WTC11 (cell line): Measurements from ENCODE around the gene CCDC178. TPM values are rescaled to one million over a fixed set of nuclear protein-coding genes. Genes with fewer than 3 reads are reported as not detected.

Experiments
- ATAC-seq: fragments of 200-7000 bp; cut with Tn5 transposase; 2 replicates; pipeline ENCODE4 v1.10.0; 2021; ENCODE audit warnings: mild to moderate bottlenecking, moderate library complexity
- CTCF ChIA-PET: fragments of 300-600 bp; sonication (Branson Sonifier 250); formaldehyde crosslinking; loops from one replicate; lab custom pipeline; 2021; ENCODE audit warnings: antibody characterized with exemption; lab: Charles Lee
- POLR2A ChIA-PET: fragments of 350-600 bp; sonication (Branson Sonifier 250); formaldehyde crosslinking; loops from one replicate; lab custom pipeline; 2021; ENCODE audit warnings: antibody characterized with exemption; lab: Charles Lee
- DNase-seq: peaks from one replicate; pipeline ENCODE4 v3.0.0; 2021; ENCODE audit warnings: low spot score
- H3K27ac Mint-ChIP-seq: 2 replicates; pipeline ENCODE4 v1.8.0; 2021; ENCODE audit warnings: mixed read lengths
- H3K27me3 Mint-ChIP-seq: 2 replicates; pipeline ENCODE4 v1.8.0; 2021; ENCODE audit warnings: low read depth, mild to moderate bottlenecking, moderate library complexity, mixed read lengths
- H3K36me3 Mint-ChIP-seq: 2 replicates; pipeline ENCODE4 v1.8.0; 2021; ENCODE audit warnings: mixed read lengths
- H3K4me1 Mint-ChIP-seq: 2 replicates; pipeline ENCODE4 v1.8.0; 2022; ENCODE audit warnings: mixed read lengths
- H3K4me3 Mint-ChIP-seq: 2 replicates; pipeline ENCODE4 v1.8.0; 2021; ENCODE audit warnings: mild to moderate bottlenecking, moderate library complexity, mixed read lengths
- H3K9me3 Mint-ChIP-seq: 2 replicates; pipeline ENCODE4 v1.8.0; 2021; ENCODE audit warnings: mixed read lengths
- CDX4 ChIP-seq: fragments of 250-450 bp; sonication (Bioruptor Pico); IDR thresholded peaks from 2 replicates; pipeline ENCODE4 v1.9.0; 2021; ENCODE audit warnings: moderate library complexity, mild to moderate bottlenecking, inconsistent platforms, borderline replicate concordance
- CREB1 ChIP-seq: sonication (generic); formaldehyde crosslinking; IDR thresholded peaks from 2 replicates; pipeline ENCODE4 v1.8.0; 2023; ENCODE audit warnings: mild to moderate bottlenecking, missing genetic modification reagents
- E2F4 ChIP-seq: sonication (generic); formaldehyde crosslinking; IDR thresholded peaks from 2 replicates; pipeline ENCODE4 v1.8.1; 2022; ENCODE audit warnings: low read depth, mild to moderate bottlenecking, moderate library complexity, missing genetic modification reagents, borderline replicate concordance
- EMX1 ChIP-seq: fragments of 250-450 bp; sonication (Bioruptor Pico); IDR thresholded peaks from 2 replicates; pipeline ENCODE4 v1.8.0; 2021; ENCODE audit warnings: mild to moderate bottlenecking
- IRF2 ChIP-seq: sonication (generic); formaldehyde crosslinking; IDR thresholded peaks from 2 replicates; pipeline ENCODE4 v1.8.0; 2022; ENCODE audit warnings: low read depth, missing genetic modification reagents, borderline replicate concordance
- KAT7 ChIP-seq: sonication (generic); formaldehyde crosslinking; IDR thresholded peaks from 2 replicates; pipeline ENCODE4 v1.8.1; 2023; ENCODE audit warnings: missing genetic modification reagents, mild to moderate bottlenecking, borderline replicate concordance
- MYBL2 ChIP-seq: sonication (generic); formaldehyde crosslinking; IDR thresholded peaks from 2 replicates; pipeline ENCODE4 v1.8.1; 2023; ENCODE audit warnings: mild to moderate bottlenecking, moderate library complexity, missing genetic modification reagents
- NFE2L1 ChIP-seq: sonication (generic); formaldehyde crosslinking; IDR thresholded peaks from 2 replicates; pipeline ENCODE4 v1.8.1; 2023; ENCODE audit warnings: missing genetic modification reagents
- NR1H2 ChIP-seq: sonication (generic); formaldehyde crosslinking; IDR thresholded peaks from 2 replicates; pipeline ENCODE4 v1.9.0; 2021; ENCODE audit warnings: mild to moderate bottlenecking, moderate library complexity, missing genetic modification reagents
- NR2C2 ChIP-seq: sonication (generic); formaldehyde crosslinking; IDR thresholded peaks from 2 replicates; pipeline ENCODE4 v1.8.0; 2022; ENCODE audit warnings: mild to moderate bottlenecking, missing genetic modification reagents
- TEAD4 ChIP-seq: sonication (generic); formaldehyde crosslinking; IDR thresholded peaks from 2 replicates; pipeline ENCODE4 v1.8.0; 2022; ENCODE audit warnings: mild to moderate bottlenecking, missing genetic modification reagents
- TP53 ChIP-seq: sonication (generic); formaldehyde crosslinking; IDR thresholded peaks from 2 replicates; pipeline ENCODE4 v1.8.1; 2023; ENCODE audit warnings: mild to moderate bottlenecking, missing genetic modification reagents
- USF1 ChIP-seq: sonication (generic); formaldehyde crosslinking; IDR thresholded peaks from 2 replicates; pipeline ENCODE4 v1.8.0; 2022; ENCODE audit warnings: mild to moderate bottlenecking, missing genetic modification reagents
- ZBTB21 ChIP-seq: sonication (generic); formaldehyde crosslinking; IDR thresholded peaks from 2 replicates; pipeline ENCODE4 v1.8.1; 2023; ENCODE audit warnings: mild to moderate bottlenecking, missing genetic modification reagents, borderline replicate concordance
- ZNF219 ChIP-seq: sonication (generic); formaldehyde crosslinking; IDR thresholded peaks from 2 replicates; pipeline ENCODE4 v1.8.0; 2023; ENCODE audit warnings: missing genetic modification reagents, mild to moderate bottlenecking, borderline replicate concordance
- ZNF396 ChIP-seq: fragments of 250-450 bp; sonication (Bioruptor Pico); IDR thresholded peaks from 2 replicates; pipeline ENCODE4 v1.8.0; 2021; ENCODE audit warnings: mild to moderate bottlenecking, moderate library complexity, borderline replicate concordance
- total RNA-seq: library from RNA; stranded (reverse); gene quantifications from 3 replicates; pipeline ENCODE4 v1.2.3, GENCODE V29; 2021
- TF ChIP-seq, protein P1 (sequence below): sonication (generic); formaldehyde crosslinking; IDR thresholded peaks from 2 replicates; pipeline ENCODE4 v1.8.1; 2022; ENCODE audit warnings: low read depth, missing genetic modification reagents, borderline replicate concordance
- TF ChIP-seq, protein P2 (sequence below): sonication (generic); formaldehyde crosslinking; IDR thresholded peaks from 2 replicates; pipeline ENCODE4 v1.8.0; 2023; ENCODE audit warnings: mild to moderate bottlenecking, missing genetic modification reagents
- TF ChIP-seq, protein P3 (sequence below): sonication (generic); formaldehyde crosslinking; IDR thresholded peaks from 2 replicates; pipeline ENCODE4 v1.8.1; 2022; ENCODE audit warnings: missing genetic modification reagents, borderline replicate concordance
- TF ChIP-seq, protein P4 (sequence below): sonication (generic); formaldehyde crosslinking; IDR thresholded peaks from 2 replicates; pipeline ENCODE4 v1.8.0; 2022; ENCODE audit warnings: mild to moderate bottlenecking, missing genetic modification reagents

The CCDC178 gene
- total RNA-seq, 1 experiment from 2014 or later, result 0.20 TPM

- no peaks in the 10 kb centered on the region for H3K36me3 Mint-ChIP-seq
- ATAC-seq (peak; percentile 71), DNase-seq (no peak)
- H3K27me3 Mint-ChIP-seq, result no peaks in the 10 kb centered on the region
- H3K9me3 Mint-ChIP-seq, result no peaks in the 10 kb centered on the region
- POLR2A ChIA-PET, result no interaction called here
- H3K4me1 Mint-ChIP-seq, result peaks cover 2% of the 10 kb centered on the region
- CTCF ChIA-PET, result interaction anchor here (1.3 to 1.4 kb wide), 3 partner anchors 33 to 157 kb away, joined by 4 to 5 read pairs (median 4); no protein-coding TSS in a partner anchor
- no peak overlapping the region for H3K27ac Mint-ChIP-seq
- TF ChIP-seq CDX4 (CRISPR knock-in tag), result no peak
- no peak for TF ChIP-seq MYBL2 (CRISPR knock-in tag)
- TF ChIP-seq ZBTB21, result no peak
- TF ChIP-seq ZNF396 (CRISPR knock-in tag), result no peak
- TF ChIP-seq, protein P1, sequence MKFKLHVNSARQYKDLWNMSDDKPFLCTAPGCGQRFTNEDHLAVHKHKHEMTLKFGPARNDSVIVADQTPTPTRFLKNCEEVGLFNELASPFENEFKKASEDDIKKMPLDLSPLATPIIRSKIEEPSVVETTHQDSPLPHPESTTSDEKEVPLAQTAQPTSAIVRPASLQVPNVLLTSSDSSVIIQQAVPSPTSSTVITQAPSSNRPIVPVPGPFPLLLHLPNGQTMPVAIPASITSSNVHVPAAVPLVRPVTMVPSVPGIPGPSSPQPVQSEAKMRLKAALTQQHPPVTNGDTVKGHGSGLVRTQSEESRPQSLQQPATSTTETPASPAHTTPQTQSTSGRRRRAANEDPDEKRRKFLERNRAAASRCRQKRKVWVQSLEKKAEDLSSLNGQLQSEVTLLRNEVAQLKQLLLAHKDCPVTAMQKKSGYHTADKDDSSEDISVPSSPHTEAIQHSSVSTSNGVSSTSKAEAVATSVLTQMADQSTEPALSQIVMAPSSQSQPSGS (CRISPR knock-in tag), result no peak
- no peak for TF ChIP-seq CREB1 (CRISPR knock-in tag)
- no peak for TF ChIP-seq KAT7 (CRISPR knock-in tag)
- TF ChIP-seq TP53, result no peak
- TF ChIP-seq, protein P2, sequence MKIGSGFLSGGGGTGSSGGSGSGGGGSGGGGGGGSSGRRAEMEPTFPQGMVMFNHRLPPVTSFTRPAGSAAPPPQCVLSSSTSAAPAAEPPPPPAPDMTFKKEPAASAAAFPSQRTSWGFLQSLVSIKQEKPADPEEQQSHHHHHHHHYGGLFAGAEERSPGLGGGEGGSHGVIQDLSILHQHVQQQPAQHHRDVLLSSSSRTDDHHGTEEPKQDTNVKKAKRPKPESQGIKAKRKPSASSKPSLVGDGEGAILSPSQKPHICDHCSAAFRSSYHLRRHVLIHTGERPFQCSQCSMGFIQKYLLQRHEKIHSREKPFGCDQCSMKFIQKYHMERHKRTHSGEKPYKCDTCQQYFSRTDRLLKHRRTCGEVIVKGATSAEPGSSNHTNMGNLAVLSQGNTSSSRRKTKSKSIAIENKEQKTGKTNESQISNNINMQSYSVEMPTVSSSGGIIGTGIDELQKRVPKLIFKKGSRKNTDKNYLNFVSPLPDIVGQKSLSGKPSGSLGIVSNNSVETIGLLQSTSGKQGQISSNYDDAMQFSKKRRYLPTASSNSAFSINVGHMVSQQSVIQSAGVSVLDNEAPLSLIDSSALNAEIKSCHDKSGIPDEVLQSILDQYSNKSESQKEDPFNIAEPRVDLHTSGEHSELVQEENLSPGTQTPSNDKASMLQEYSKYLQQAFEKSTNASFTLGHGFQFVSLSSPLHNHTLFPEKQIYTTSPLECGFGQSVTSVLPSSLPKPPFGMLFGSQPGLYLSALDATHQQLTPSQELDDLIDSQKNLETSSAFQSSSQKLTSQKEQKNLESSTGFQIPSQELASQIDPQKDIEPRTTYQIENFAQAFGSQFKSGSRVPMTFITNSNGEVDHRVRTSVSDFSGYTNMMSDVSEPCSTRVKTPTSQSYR (CRISPR knock-in tag), result no peak
- TF ChIP-seq EMX1 (CRISPR knock-in tag), result no peak
- no peak for TF ChIP-seq TEAD4 (CRISPR knock-in tag)
- TF ChIP-seq ZNF219 (CRISPR knock-in tag), result no peak
- TF ChIP-seq E2F4 (CRISPR knock-in tag), result no peak
- TF ChIP-seq NR1H2 (CRISPR knock-in tag), result no peak
- TF ChIP-seq NR2C2 (CRISPR knock-in tag), result no peak
- TF ChIP-seq, protein P3, sequence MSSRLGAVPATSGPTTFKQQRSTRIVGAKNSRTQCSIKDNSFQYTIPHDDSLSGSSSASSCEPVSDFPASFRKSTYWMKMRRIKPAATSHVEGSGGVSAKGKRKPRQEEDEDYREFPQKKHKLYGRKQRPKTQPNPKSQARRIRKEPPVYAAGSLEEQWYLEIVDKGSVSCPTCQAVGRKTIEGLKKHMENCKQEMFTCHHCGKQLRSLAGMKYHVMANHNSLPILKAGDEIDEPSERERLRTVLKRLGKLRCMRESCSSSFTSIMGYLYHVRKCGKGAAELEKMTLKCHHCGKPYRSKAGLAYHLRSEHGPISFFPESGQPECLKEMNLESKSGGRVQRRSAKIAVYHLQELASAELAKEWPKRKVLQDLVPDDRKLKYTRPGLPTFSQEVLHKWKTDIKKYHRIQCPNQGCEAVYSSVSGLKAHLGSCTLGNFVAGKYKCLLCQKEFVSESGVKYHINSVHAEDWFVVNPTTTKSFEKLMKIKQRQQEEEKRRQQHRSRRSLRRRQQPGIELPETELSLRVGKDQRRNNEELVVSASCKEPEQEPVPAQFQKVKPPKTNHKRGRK, result no peak
- TF ChIP-seq, protein P4, sequence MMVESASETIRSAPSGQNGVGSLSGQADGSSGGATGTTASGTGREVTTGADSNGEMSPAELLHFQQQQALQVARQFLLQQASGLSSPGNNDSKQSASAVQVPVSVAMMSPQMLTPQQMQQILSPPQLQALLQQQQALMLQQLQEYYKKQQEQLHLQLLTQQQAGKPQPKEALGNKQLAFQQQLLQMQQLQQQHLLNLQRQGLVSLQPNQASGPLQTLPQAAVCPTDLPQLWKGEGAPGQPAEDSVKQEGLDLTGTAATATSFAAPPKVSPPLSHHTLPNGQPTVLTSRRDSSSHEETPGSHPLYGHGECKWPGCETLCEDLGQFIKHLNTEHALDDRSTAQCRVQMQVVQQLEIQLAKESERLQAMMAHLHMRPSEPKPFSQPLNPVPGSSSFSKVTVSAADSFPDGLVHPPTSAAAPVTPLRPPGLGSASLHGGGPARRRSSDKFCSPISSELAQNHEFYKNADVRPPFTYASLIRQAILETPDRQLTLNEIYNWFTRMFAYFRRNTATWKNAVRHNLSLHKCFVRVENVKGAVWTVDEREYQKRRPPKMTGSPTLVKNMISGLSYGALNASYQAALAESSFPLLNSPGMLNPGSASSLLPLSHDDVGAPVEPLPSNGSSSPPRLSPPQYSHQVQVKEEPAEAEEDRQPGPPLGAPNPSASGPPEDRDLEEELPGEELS (CRISPR knock-in tag), result no peak
- TF ChIP-seq USF1 (CRISPR knock-in tag), result no peak
- TF ChIP-seq NFE2L1, result no peak
- no peak for TF ChIP-seq IRF2 (CRISPR knock-in tag)
- TF ChIP-seq, all 79 proteins: peak for 0
- no peak overlapping the region for H3K4me3 Mint-ChIP-seq
These were observed 157.7 kb downstream of the CCDC178 start for GRCh38 chr18:33282709-33283333.
